GM12878 (cell line): Measurements from ENCODE around the gene IGFBP3. TPM values are rescaled to one million over a fixed set of nuclear protein-coding genes. Genes with fewer than 3 reads are reported as not detected.
A peak's percentile ranks its signal among the peaks of the same experiment; 100 is the strongest.

Experiments
- BHLHE40 ChIP-seq, 2 experiments: fragments of 450-650 bp in 1 of 2; IDR thresholded peaks; 2 replicates each; pipeline ENCODE4 v1.6.1; 2011 to 2017; ENCODE audit warnings: low read depth in 2 of 2, borderline replicate concordance in 1 of 2, improper control_type of control experiment in 1 of 2, low read length in 1 of 2, mild to moderate bottlenecking in 1 of 2
- HDAC2 ChIP-seq: fragments of 200-600 bp; sonication (generic); IDR thresholded peaks from 2 replicates; pipeline ENCODE4 v1.6.1; 2017
- HDAC6 ChIP-seq: fragments of 200-600 bp; sonication (generic); IDR thresholded peaks from one replicate; pipeline ENCODE4 v1.8.0; 2017; ENCODE audit warnings: antibody characterized with exemption; ENCODE audit not compliant: unreplicated experiment
- KLF5 ChIP-seq: fragments of 450-650 bp; IDR thresholded peaks from 2 replicates; pipeline ENCODE4 v1.6.1; 2014; ENCODE audit warnings: mild to moderate bottlenecking; ENCODE audit not compliant: partially characterized antibody
- NFIC ChIP-seq: IDR thresholded peaks from 2 replicates; pipeline ENCODE4 v1.6.1; 2012; ENCODE audit warnings: low read depth, mild to moderate bottlenecking, inconsistent platforms, low read length, moderate library complexity
- RAD51 ChIP-seq: fragments of 450-650 bp; IDR thresholded peaks from 2 replicates; pipeline ENCODE4 v1.6.1; 2016; ENCODE audit warnings: moderate library complexity, mild to moderate bottlenecking, inconsistent platforms
- RFX5 ChIP-seq: IDR thresholded peaks from 2 replicates; pipeline ENCODE4 v1.6.1; 2011; ENCODE audit warnings: low read depth, low read length, improper control_type of control experiment
- polyA plus RNA-seq, 11 experiments: library from polyadenylated mRNA; depleted of rRNA in 4 of 11; unstranded in 6 of 11; stranded (reverse) in 5 of 11; fragments of >200 nt; fragmentation: Nextera tagmentation in 4 of 11; fragmentation: Illumina TruSeq in 1 of 11; extraction: Ambion mirVana in 4 of 11; extraction: Trizol in 1 of 11; gene quantifications; 1 replicate in 1 of 11; 2 replicates in 10 of 11; pipeline versions ENCODE4 v1.2.1 to v1.2.3, GENCODE V29; 2011 to 2016; ENCODE audit warnings: inconsistent platforms in 2 of 11, missing spikeins in 2 of 11, low read depth in 1 of 11
- total RNA-seq, 4 experiments: library from RNA; depleted of rRNA in 3 of 4; stranded (reverse); fragments of >200 nt in 3 of 4; fragmentation: Illumina TruSeq in 1 of 4; extraction: Trizol in 1 of 4; gene quantifications; 2 replicates each; pipeline versions ENCODE4 v1.2.1 to v1.2.3, GENCODE V29; 2013 to 2021
- TF ChIP-seq, protein P1 (sequence below): fragments of 450-650 bp; IDR thresholded peaks from 2 replicates; pipeline ENCODE4 v1.6.1; 2016; ENCODE audit warnings: mild to moderate bottlenecking
- TF ChIP-seq, protein P2 (sequence below): fragments of 450-650 bp; IDR thresholded peaks from 2 replicates; pipeline ENCODE4 v1.6.1; 2017; ENCODE audit warnings: mild to moderate bottlenecking, low read depth, inconsistent platforms; ENCODE audit not compliant: poor library complexity, severe bottlenecking
- TF ChIP-seq, protein P3 (sequence below), 3 experiments: IDR thresholded peaks in 2 of 3; conservative IDR thresholded peaks in 1 of 3; 2 replicates each; pipeline ENCODE4 v1.5.1; 2011; ENCODE audit warnings: low read depth in 3 of 3, low read length in 3 of 3, mild to moderate bottlenecking in 3 of 3, control low read depth in 2 of 3, moderate library complexity in 2 of 3, inconsistent platforms in 1 of 3, mixed read lengths in 1 of 3; ENCODE audit not compliant: control insufficient read depth in 2 of 3, insufficient read depth in 1 of 3; ENCODE audit errors: extremely low read depth in 1 of 3
- TF ChIP-seq, protein P4 (sequence below): fragments of 150-350 bp; IDR thresholded peaks from 2 replicates; pipeline ENCODE4 v1.6.1; 2016; ENCODE audit warnings: low read depth, low read length

IGFBP3 gene
- total and polyA plus RNA-seq, 10 of the 15 experiments (the other 5 are each of a cell fraction or from before 2014, with no cell fraction given), result 6.0 to 28.0 (median 15.6) TPM

DNA sequence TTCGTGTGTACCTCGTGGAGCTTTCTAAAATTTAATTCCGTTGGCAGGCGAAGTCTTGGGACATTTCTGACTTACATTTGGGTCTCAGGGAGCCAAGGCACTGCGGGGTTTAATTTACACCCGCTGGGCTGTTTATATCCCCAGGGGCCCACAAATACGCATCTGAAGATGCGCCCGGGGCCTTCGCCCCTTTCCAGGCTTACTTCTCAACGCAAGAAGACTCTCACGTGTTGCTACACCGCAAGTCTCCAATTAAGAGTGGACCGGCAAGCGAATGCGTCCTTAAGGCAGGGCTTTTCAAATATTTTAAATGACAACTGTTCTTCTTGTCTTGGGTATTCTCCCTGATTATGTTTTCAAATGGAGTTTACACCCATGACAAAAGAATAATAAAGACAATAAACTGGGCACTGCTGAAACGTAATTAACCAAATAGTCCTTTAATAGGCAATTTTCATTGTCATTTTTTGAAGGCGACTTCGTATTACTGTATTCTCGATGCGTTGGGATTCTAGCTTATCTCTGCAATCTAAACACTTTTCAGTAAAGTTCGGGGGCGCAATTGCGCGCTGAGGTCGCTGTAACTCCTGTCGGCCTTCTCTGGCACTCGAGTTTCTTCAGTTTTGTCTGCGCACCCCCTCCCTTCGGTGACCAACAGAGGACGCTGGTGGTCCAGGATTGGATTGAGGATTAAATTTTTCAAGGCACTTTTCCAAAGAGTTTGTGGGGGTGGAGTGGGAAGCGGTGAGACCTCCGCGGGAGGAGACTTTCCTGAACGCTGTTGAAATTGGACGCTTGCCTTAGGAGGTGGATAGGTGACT is 837 bp upstream of the IGFBP3 start (continued):
- TF ChIP-seq RFX5 (no peak), KLF5 (no peak), NFIC (no peak), BHLHE40 (IDR thresholded peaks at IDR 0.05; ENCODE audit: borderline replicate concordance in 1 of 2, low read depth in 2 of 2, low read length in 1 of 2) (no peak), HDAC6 (peak; percentile 40), HDAC2 (no peak), RAD51 (no peak)
- TF ChIP-seq, protein P1, sequence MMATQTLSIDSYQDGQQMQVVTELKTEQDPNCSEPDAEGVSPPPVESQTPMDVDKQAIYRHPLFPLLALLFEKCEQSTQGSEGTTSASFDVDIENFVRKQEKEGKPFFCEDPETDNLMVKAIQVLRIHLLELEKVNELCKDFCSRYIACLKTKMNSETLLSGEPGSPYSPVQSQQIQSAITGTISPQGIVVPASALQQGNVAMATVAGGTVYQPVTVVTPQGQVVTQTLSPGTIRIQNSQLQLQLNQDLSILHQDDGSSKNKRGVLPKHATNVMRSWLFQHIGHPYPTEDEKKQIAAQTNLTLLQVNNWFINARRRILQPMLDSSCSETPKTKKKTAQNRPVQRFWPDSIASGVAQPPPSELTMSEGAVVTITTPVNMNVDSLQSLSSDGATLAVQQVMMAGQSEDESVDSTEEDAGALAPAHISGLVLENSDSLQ, result no peak
- TF ChIP-seq, protein P2, sequence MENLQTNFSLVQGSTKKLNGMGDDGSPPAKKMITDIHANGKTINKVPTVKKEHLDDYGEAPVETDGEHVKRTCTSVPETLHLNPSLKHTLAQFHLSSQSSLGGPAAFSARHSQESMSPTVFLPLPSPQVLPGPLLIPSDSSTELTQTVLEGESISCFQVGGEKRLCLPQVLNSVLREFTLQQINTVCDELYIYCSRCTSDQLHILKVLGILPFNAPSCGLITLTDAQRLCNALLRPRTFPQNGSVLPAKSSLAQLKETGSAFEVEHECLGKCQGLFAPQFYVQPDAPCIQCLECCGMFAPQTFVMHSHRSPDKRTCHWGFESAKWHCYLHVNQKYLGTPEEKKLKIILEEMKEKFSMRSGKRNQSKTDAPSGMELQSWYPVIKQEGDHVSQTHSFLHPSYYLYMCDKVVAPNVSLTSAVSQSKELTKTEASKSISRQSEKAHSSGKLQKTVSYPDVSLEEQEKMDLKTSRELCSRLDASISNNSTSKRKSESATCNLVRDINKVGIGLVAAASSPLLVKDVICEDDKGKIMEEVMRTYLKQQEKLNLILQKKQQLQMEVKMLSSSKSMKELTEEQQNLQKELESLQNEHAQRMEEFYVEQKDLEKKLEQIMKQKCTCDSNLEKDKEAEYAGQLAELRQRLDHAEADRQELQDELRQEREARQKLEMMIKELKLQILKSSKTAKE, result no peak
- TF ChIP-seq, protein P3, sequence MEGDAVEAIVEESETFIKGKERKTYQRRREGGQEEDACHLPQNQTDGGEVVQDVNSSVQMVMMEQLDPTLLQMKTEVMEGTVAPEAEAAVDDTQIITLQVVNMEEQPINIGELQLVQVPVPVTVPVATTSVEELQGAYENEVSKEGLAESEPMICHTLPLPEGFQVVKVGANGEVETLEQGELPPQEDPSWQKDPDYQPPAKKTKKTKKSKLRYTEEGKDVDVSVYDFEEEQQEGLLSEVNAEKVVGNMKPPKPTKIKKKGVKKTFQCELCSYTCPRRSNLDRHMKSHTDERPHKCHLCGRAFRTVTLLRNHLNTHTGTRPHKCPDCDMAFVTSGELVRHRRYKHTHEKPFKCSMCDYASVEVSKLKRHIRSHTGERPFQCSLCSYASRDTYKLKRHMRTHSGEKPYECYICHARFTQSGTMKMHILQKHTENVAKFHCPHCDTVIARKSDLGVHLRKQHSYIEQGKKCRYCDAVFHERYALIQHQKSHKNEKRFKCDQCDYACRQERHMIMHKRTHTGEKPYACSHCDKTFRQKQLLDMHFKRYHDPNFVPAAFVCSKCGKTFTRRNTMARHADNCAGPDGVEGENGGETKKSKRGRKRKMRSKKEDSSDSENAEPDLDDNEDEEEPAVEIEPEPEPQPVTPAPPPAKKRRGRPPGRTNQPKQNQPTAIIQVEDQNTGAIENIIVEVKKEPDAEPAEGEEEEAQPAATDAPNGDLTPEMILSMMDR (IDR thresholded peaks at IDR 0.05 in 2 of 3, conservative IDR thresholded peaks at IDR 0.05 in 1 of 3; ENCODE audit: control insufficient read depth in 2 of 3, extremely low read depth in 1 of 3, insufficient read depth in 1 of 3, low read depth in 3 of 3, low read length in 3 of 3), result peak; percentile 45 to 76 (median 62)
- TF ChIP-seq, protein P4, sequence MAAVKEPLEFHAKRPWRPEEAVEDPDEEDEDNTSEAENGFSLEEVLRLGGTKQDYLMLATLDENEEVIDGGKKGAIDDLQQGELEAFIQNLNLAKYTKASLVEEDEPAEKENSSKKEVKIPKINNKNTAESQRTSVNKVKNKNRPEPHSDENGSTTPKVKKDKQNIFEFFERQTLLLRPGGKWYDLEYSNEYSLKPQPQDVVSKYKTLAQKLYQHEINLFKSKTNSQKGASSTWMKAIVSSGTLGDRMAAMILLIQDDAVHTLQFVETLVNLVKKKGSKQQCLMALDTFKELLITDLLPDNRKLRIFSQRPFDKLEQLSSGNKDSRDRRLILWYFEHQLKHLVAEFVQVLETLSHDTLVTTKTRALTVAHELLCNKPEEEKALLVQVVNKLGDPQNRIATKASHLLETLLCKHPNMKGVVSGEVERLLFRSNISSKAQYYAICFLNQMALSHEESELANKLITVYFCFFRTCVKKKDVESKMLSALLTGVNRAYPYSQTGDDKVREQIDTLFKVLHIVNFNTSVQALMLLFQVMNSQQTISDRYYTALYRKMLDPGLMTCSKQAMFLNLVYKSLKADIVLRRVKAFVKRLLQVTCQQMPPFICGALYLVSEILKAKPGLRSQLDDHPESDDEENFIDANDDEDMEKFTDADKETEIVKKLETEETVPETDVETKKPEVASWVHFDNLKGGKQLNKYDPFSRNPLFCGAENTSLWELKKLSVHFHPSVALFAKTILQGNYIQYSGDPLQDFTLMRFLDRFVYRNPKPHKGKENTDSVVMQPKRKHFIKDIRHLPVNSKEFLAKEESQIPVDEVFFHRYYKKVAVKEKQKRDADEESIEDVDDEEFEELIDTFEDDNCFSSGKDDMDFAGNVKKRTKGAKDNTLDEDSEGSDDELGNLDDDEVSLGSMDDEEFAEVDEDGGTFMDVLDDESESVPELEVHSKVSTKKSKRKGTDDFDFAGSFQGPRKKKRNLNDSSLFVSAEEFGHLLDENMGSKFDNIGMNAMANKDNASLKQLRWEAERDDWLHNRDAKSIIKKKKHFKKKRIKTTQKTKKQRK, result no peak
